NCI-H1436 treated with DMSO at 0.1 percent for 48 hours (cell line): ENCODE data around the gene KRTAP4-6.
"Not testable (repeated sequence)": the region's sequence is repeated elsewhere in the genome, so short reads cannot be mapped to it uniquely, and the experiment has no call there.

Experiments
- DNase-seq: peaks from one replicate; lab custom pipeline; 2025; lab: John Stamatoyannopoulos, UW

Gene KRTAP4-6

GRCh38 chr17:41147531-41148204, 7.3 kb upstream of the KRTAP4-6 start:
- no peak for DNase-seq

GRCh38 chr17:41145261-41145660, 4.9 kb upstream of the KRTAP4-6 start:
- DNase-seq: no peak

GRCh38 chr17:41144846-41145245, 4.5 kb upstream of the KRTAP4-6 start:
- DNase-seq: no peak

GRCh38 chr17:41141361-41141760, 1.0 kb upstream of the KRTAP4-6 start:
- no peak for DNase-seq

GRCh38 chr17:41139865-41140264, 479 bp downstream of the KRTAP4-6 start:
- DNase-seq: not testable (repeated sequence)

GRCh38 chr17:41133880-41134735, 6.2 kb downstream of the KRTAP4-6 start:
- DNase-seq: no peak

GRCh38 chr17:41131979-41132378, 8.4 kb downstream of the KRTAP4-6 start:
- no peak for DNase-seq

GRCh38 chr17:41127371-41127770, 13.0 kb downstream of the KRTAP4-6 start:
- no peak for DNase-seq

GRCh38 chr17:41126412-41126811, 13.9 kb downstream of the KRTAP4-6 start:
- no peak for DNase-seq

- no peak for DNase-seq
Observed at GRCh38 chr17:41125064-41125463, 15.3 kb downstream of the KRTAP4-6 start.

GRCh38 chr17:41123991-41124371, 16.4 kb downstream of the KRTAP4-6 start, which contains the start of gene KRTAP4-12:
Gene KRTAP4-12, minus strand, starts transcription at chr17:41124182. Its CDS starts 60 bp downstream, at chr17:41124122.
- DNase-seq: not testable (repeated sequence)

GRCh38 chr17:41123292-41123990, 16.9 kb downstream of the KRTAP4-6 start:
- not testable (repeated sequence) for DNase-seq

- no peak for DNase-seq
Observed at GRCh38 chr17:41121742-41122141, 18.6 kb downstream of the KRTAP4-6 start.

- DNase-seq: not testable (repeated sequence)
Observed at GRCh38 chr17:41119696-41120690, 20.4 kb downstream of the KRTAP4-6 start.

GRCh38 chr17:41118721-41119120, 21.6 kb downstream of the KRTAP4-6 start:
- no peak for DNase-seq

GRCh38 chr17:41117846-41118386, 22.4 kb downstream of the KRTAP4-6 start, which contains the start of gene KRTAP4-11:
Gene KRTAP4-11, minus strand, starts transcription at chr17:41118373. Its CDS starts 58 bp downstream, at chr17:41118315.
- not testable (repeated sequence) for DNase-seq

- DNase-seq: no peak
Observed at GRCh38 chr17:41116297-41116696, 24.0 kb downstream of the KRTAP4-6 start.

GRCh38 chr17:41111151-41111885, 29.0 kb downstream of the KRTAP4-6 start:
- DNase-seq: no peak

- not testable (repeated sequence) for DNase-seq
Observed at GRCh38 chr17:41108728-41109386, 31.5 kb downstream of the KRTAP4-6 start.
